NK-92 treated with Interleukin-12 subunit alpha and Interleukin-12 subunit beta, amount 100 ng/mL, for 24 hours (cell line): ENCODE data around the gene MCCC1.
"Not testable (repeated sequence)": the region's sequence is repeated elsewhere in the genome, so short reads cannot be mapped to it uniquely, and the experiment has no call there.

Source experiments
- DNase-seq: peaks from one replicate; lab custom pipeline; 2025; lab: John Stamatoyannopoulos, UW

MCCC1 gene

DNA sequence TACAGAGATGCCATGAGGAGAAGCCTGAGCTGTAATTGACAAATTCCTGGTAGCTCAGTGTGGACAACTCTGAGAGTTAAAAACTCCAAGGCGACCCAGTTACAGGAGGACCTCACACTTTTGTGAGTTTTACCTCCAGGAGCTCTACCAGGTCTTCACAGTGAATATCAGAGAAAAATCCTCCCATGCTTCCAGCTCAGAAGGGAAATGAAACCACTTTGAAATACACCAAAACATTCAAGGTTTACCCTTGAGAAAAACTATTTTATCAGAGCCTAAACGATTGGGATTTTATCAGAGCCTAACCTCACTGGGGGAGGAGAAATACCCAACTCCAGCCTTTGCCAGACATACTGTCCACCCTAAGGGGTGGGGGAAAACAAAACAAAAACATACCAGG is 52.4 kb downstream of the MCCC1 start:
- DNase-seq, result no peak

- DNase-seq, result peak; percentile 43
Measured at GRCh38 chr3:183044547-183045229, 54.6 kb downstream of the MCCC1 start.

- DNase-seq, result no peak
Measured at GRCh38 chr3:183038757-183039156, 60.5 kb downstream of the MCCC1 start.

GRCh38 chr3:183038221-183038620 is 61.1 kb downstream of the MCCC1 start:
- DNase-seq, result no peak

GRCh38 chr3:183033746-183034145 is 65.5 kb downstream of the MCCC1 start:
- DNase-seq, result no peak

DNA sequence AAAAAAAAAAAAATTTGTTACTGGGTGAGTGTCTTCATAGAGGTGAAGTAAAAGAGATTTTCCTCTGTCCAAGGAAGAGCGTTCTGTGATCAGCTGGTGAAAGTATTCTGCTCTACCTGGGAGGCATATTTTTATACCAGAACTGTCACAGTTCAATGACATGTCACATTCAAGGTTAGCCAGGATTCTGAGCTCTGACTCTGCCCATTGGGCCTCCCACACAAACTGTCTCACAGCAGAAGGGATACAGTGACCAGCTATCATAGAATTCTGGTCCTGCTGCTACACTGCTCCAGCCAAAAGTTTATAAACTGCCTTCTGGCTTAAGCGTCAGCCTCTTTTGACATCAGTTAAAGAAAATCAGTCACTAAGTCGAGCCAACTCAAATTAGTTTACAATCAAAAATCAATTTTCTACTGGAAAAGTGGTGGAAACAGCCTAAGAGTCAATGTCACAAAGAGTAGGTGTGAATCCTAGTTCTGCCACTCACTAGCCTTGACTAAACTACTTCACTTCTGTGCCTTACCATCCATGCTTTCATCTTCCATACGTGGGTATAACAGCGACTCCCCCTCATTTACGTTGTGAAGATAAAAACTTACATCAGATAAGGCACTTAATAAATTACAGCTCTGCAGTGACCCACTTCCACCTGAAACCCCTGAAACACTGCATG is 66.3 kb downstream of the MCCC1 start:
- DNase-seq, result no peak

- no peak for DNase-seq
Measured at GRCh38 chr3:183031826-183032225, 67.5 kb downstream of the MCCC1 start.

- no peak for DNase-seq
Measured at GRCh38 chr3:183028416-183028815, 70.9 kb downstream of the MCCC1 start.

DNA sequence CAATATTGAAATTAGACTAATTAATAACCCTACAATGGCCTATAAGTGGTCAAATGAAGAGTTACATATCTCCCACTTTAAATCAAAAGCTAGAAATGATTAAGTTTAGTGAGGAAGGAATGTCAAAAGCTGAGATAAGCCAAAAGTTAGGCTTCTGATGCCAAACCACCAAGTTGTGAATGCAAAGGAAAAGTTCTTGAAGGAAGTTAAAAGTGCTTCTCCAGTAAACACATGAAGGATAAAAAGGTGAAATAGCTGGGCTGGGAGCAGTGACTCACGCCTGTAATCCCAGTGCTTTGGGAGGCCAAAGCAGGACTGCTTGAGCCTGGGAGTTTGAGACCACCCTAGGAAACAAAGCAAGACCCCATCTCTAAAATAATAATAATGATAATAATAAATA is 72.0 kb downstream of the MCCC1 start:
- no peak for DNase-seq

DNA sequence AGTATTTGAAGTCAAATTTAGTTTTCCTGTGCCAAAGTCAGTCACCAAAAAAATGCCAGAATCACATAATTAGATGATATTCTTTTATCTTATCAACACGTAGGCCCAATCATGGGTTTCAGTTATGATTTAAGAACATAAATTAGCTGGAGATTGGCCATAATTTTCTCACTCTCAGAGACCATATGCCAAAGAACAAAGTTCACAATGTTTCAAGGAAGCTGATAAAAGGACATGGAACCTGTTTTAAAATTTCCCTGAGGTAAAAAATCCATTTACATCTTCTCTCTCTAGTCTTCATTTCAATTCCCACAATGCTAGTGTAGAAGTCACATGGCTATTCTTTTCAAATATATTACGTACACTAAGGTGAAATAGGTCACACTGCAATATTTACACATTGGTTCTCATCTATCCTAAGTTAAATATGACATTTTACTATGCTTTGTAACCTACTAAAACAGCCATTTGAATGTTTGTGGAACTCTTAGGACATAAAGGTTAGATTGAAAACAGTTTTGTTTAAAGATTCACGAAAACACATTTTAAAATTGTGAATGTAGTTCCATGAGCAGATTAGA is 76.3 kb downstream of the MCCC1 start:
- no peak for DNase-seq

GRCh38 chr3:183018421-183019192 is 80.7 kb downstream of the MCCC1 start:
- no peak for DNase-seq

GRCh38 chr3:183015185-183015584 is 84.1 kb downstream of the MCCC1 start:
- no peak for DNase-seq

GRCh38 chr3:183013856-183014255 is 85.4 kb downstream of the MCCC1 start:
- DNase-seq, result no peak

- no peak for DNase-seq
Measured at GRCh38 chr3:183013074-183013473, 86.2 kb downstream of the MCCC1 start.

DNA sequence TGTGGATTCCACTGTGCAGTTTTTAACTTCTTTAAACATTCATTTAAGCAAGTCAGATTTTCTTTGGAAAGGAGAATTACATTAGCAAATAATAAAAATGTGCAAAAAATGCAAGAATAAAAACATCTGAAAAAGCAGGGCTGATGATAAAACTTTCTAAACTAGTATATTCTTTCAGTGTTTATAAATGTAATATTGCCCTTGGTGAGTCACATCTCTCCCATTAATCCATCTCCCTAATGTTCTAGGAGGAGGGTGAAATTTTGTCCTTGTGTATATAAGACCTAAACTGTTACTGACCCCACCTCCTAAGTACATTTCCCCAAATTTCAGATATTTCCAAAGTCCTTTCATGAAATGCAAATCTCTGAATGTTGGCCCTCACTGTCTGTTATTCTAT is 90.5 kb downstream of the MCCC1 start:
- DNase-seq, result no peak

DNA sequence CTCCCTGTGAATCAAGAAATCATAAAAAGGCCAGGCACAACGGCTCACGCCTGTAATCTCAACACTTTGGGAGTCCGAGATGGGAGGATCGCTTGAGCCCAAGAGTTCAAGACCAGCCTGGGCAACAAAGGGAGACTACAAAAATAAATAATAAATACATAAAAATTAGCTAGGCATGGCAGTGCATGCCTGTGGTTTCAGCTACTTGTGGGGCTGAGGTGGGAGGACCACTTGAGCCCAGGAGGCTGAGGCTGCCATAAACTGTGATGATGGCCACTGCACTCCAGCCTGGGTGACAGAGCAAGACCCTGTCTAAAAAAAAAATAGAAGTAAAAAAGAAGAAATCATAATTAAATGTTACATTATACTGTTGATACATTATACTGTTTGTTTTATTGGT is 91.0 kb downstream of the MCCC1 start:
- no peak for DNase-seq

DNA sequence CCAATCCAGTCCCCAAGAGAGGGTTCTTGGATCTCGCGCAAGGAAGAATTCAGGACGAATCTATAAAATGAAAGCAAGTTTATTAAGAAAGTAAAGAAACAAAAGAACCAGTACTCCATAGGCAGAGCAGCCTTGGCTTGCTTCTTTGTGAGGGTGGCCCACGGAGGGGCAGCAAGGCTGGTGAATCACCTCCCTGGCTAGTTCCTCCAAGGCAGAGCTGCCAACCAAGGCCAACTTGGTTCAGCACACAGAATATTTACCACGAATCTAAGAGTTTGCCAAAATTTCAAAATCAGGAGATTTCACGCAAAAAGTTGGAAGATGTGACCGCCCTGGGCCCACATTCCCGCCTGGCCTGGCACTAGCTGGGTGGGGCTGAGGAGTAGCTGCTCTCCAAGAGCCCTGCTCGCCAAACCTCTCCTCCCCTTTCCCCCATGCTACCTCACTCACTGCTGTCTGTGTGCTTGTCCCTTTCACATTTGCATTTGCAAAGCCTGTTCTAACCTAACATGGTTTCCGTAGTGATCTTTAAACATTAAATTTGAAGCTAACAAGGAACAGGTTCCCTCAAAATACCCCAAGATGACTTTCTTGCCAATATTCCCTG is 92.8 kb downstream of the MCCC1 start:
- no peak for DNase-seq

DNA sequence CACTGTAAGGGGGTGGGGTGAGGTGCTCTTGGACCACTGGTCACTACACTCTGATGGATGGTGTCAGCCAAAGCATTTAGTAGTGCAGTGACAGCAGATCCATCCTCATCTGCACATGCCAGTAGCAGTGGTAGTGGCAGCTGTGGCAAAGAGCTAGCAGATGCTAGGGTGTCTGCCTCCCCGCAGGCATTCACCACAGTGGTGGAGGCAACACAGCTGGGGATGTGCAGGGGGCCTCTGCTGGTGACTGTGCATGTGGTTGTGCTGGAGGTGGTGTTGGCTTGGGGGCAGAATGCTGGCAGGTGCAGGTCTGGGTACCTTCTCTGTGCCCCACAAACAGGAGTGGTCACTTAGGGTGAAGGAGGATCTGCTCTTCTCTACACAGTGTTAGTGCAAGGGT is 99.5 kb downstream of the MCCC1 start:
- DNase-seq, result no peak

- DNase-seq, result not testable (repeated sequence)
Measured at GRCh38 chr3:182993486-182994201, 105.7 kb downstream of the MCCC1 start.

DNA sequence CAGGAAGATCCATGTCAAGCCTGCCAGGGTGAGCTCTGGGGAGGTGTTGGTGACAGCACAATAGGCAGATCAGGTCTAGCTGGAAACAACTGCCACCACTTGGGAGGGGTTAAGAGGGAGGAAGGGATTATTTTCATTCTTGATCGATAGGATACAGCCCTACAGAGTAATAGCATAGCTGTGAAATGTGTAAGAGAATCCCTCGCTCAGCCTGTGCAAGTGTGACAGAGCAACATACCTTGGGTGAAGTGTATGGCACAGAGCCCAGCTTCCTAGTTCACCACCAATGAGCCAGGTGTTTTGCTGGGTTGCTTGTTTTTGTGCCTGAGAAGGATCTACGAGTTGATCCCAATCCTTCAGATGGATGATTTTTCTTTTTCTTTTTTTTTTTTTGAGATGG is 109.7 kb downstream of the MCCC1 start:
- no peak for DNase-seq

- DNase-seq, result no peak
Measured at GRCh38 chr3:182986021-182986420, 113.3 kb downstream of the MCCC1 start.

DNA sequence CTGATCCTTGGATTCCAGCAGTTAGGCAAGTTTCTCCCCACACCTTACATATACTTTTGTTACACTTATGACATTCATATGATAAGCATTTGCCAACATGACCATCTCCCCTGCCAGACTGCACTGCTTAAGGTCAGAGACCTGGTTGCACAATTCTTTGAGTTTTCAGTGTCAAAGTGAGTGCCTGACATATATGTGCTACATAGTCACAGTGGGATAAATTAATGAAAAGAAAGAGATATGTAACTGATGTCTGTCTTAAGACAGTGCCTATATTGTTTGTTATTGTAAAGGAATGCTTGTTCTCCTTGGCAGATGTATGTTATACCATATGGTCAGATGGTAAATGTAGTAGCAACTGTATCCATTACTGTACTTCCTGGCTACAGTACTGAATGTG is 115.4 kb downstream of the MCCC1 start:
- DNase-seq, result no peak
